Natural killer cell (primary cell): ENCODE data around the gene DTX3L. TPM values are rescaled to one million over a fixed set of nuclear protein-coding genes. Genes with fewer than 3 reads are reported as not detected.

Experiments
- ATAC-seq, 3 donors: fragments of 150-1000 bp in 2 of 3; fragments of 200-7000 bp in 1 of 3; cut with Tn5 transposase; 1 replicate in 1 of 3; 2 replicates in 2 of 3; pipeline ENCODE4 v1.10.0; 2021; ENCODE audit warnings: mild to moderate bottlenecking in 2 of 3, moderate library complexity in 2 of 3
- DNase-seq, 2 donors: peaks; one replicate each; pipeline versions ENCODE4 v3.0.0 to v3.0.0-alpha.2; 2013 to 2021; ENCODE audit warnings: mixed read lengths in 1 of 2
- H3K27ac ChIP-seq: one replicate; pipeline ENCODE4 v1.5.1; 2013; ENCODE audit warnings: mild to moderate bottlenecking, low read length
- H3K27me3 ChIP-seq: one replicate; pipeline ENCODE4 v1.6.1; 2013; ENCODE audit warnings: low read length; ENCODE audit not compliant: control insufficient read depth, insufficient read depth
- H3K36me3 ChIP-seq: one replicate; pipeline ENCODE4 v1.6.1; 2013; ENCODE audit warnings: low read length; ENCODE audit not compliant: control insufficient read depth, insufficient read depth
- H3K4me1 ChIP-seq: one replicate; pipeline ENCODE4 v1.6.1; 2013; ENCODE audit warnings: low read length; ENCODE audit not compliant: control insufficient read depth, insufficient read depth
- H3K4me3 ChIP-seq: one replicate; pipeline ENCODE4 v1.5.1; 2013; ENCODE audit warnings: low read length
- H3K9me3 ChIP-seq: one replicate; pipeline ENCODE4 v1.6.1; 2013; ENCODE audit warnings: low read length; ENCODE audit not compliant: control insufficient read depth, insufficient read depth
- H3K27ac Mint-ChIP-seq, 2 donors: one replicate each; pipeline ENCODE4 v1.8.0; 2022; ENCODE audit warnings: mild to moderate bottlenecking in 2 of 2, mixed read lengths in 2 of 2, moderate library complexity in 1 of 2
- H3K27me3 Mint-ChIP-seq, 2 donors: one replicate each; pipeline ENCODE4 v1.8.0; 2022; ENCODE audit warnings: low read depth in 2 of 2, mixed read lengths in 2 of 2
- H3K36me3 Mint-ChIP-seq: one replicate; pipeline ENCODE4 v1.8.0; 2022; ENCODE audit warnings: mixed read lengths
- H3K4me1 Mint-ChIP-seq, 2 donors: one replicate each; pipeline ENCODE4 v1.8.0; 2022; ENCODE audit warnings: mixed read lengths in 2 of 2
- H3K4me3 Mint-ChIP-seq: one replicate; pipeline ENCODE4 v1.8.0; 2022; ENCODE audit warnings: mild to moderate bottlenecking, moderate library complexity, mixed read lengths
- H3K9me3 Mint-ChIP-seq, 2 donors: one replicate each; pipeline ENCODE4 v1.8.0; 2022; ENCODE audit warnings: mixed read lengths in 2 of 2
- CTCF ChIP-seq: fragments of 200-600 bp; IDR thresholded peaks from one replicate; pipeline ENCODE4 v1.8.0; 2022; ENCODE audit warnings: antibody characterized with exemption
- WGBS: methylation state at CpG from one replicate; pipeline ENCODE4 v1.1.7; 2013; ENCODE audit warnings: missing lambda C conversion rate; ENCODE audit not compliant: insufficient coverage; 5-methylcytosine and 5-hydroxymethylcytosine counted together
- intact Hi-C: fragments of 100-400 bp; cut with micrococcal nuclease; formaldehyde crosslinking; loops from one replicate; pipeline ENCODE4 v1.14.2; 2022
- total RNA-seq, 4 donors: library from RNA; stranded (reverse); fragments of 120-200 nt in 1 of 4; gene quantifications; one replicate each; pipeline versions ENCODE4 v1.2.3 to v1.2.4, GENCODE V29; 2013 to 2022

DTX3L gene
- total RNA-seq, 3 donors from 2014 or later (not counting 1 experiment from before 2014, with no cell fraction given), result 40.8 to 61.0 (median 51.8) TPM

- H3K9me3 ChIP-seq, result no peaks in the 10 kb centered on the region
- ATAC-seq, result no peak
- no peak for TF ChIP-seq CTCF
Measured at GRCh38 chr3:122548619-122549018, 15.5 kb upstream of the DTX3L start.

GRCh38 chr3:122553171-122553570 is 11.0 kb upstream of the DTX3L start:
- Histone ChIP-seq H3K9me3 (no peaks in the 10 kb centered on the region), H3K27me3 (no peaks in the 10 kb centered on the region), H3K36me3 (peaks cover 87% of the 10 kb centered on the region), H3K4me3 (no peak overlapping the region), H3K27ac (no peak overlapping the region), H3K4me1 (no peaks in the 10 kb centered on the region)
- WGBS, result 85% methylated on average over 1 of the region's 3 CpGs
- H3K4me3 Mint-ChIP-seq, result no peak overlapping the region
- TF ChIP-seq CTCF, result no peak
- H3K9me3 Mint-ChIP-seq, result no peaks in the 10 kb centered on the region
- DNase-seq (no peak), ATAC-seq (no peak)
- peak overlapping the region in 1 of 2 donors; percentile 15 for H3K27ac Mint-ChIP-seq
- H3K36me3 Mint-ChIP-seq, result peaks cover 39% of the 10 kb centered on the region
- peaks cover 16 to 26% of the 10 kb centered on the region in 2 donors for H3K4me1 Mint-ChIP-seq
- no peaks in the 10 kb centered on the region for H3K27me3 Mint-ChIP-seq
- intact Hi-C loops, result no loop called here

More at GRCh38 chr3:122548619-122549018, 15.5 kb upstream of the DTX3L start:
- Histone ChIP-seq H3K4me3 (no peak overlapping the region), H3K27ac (no peak overlapping the region), H3K4me1 (no peaks in the 10 kb centered on the region), H3K27me3 (no peaks in the 10 kb centered on the region), H3K36me3 (peaks cover 80% of the 10 kb centered on the region)
- DNase-seq, result no peak
- Mint-ChIP-seq H3K36me3 (peaks cover 51% of the 10 kb centered on the region), H3K4me3 (no peak overlapping the region), H3K9me3 (no peaks in the 10 kb centered on the region), H3K27ac (peak overlapping the region; percentile 37 to 63), H3K27me3 (no peaks in the 10 kb centered on the region), H3K4me1 (peaks cover 12 to 22% of the 10 kb centered on the region in 2 donors)
- intact Hi-C loops, result no loop called here
- WGBS, result 67% methylated on average over 1 of the region's 1 CpG

DNA sequence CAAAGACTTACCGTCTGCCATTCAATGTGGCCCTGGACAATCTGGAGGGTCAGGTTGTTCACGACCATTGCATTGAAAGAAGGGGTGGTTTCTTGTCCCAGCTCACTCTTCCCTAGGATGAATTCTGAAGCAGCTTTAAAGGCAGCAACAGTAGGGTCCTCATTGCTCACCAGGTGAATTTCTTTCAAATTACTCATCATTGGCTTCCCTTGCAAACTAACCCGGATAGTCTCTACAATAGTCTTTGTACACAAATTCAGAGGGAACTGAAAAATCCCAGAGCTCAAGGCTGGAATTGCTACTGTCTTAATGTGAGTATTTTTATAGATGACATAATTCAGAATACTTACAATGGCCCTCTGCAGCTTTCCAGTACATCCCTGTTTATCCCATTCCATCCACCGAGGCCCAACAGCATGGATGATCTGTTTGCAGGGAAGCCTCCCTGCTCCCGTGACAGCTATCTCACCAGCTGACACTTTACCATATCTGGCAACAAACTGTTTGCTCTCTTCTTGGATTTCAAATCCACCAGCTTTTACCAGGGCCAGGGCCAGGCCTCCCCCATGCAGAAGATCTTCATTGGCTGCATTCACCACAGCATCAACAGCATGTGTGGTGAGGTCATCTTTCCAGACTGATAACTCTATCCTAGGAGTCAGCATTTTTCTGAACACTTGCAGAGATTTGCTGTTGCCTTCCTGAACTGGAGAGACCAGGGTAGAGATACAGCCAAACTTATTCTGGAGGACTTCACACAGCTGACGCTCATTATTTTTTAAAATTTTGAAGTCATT is 8.7 kb upstream of the DTX3L start:
- no peak for TF ChIP-seq CTCF
- intact Hi-C loops, result no loop called here
- WGBS, result 99% methylated on average over 6 of the region's 6 CpGs
- Histone ChIP-seq H3K9me3 (no peaks in the 10 kb centered on the region), H3K27ac (no peak overlapping the region), H3K4me1 (no peaks in the 10 kb centered on the region), H3K4me3 (no peak overlapping the region), H3K36me3 (peaks cover 84% of the 10 kb centered on the region), H3K27me3 (no peaks in the 10 kb centered on the region)
- Mint-ChIP-seq H3K4me1 (peaks cover 18 to 31% of the 10 kb centered on the region in 2 donors), H3K9me3 (no peaks in the 10 kb centered on the region), H3K27me3 (no peaks in the 10 kb centered on the region), H3K4me3 (no peak overlapping the region), H3K36me3 (peaks cover 36% of the 10 kb centered on the region), H3K27ac (no peak overlapping the region)
- ATAC-seq, result no peak
- DNase-seq, result no peak

DNA sequence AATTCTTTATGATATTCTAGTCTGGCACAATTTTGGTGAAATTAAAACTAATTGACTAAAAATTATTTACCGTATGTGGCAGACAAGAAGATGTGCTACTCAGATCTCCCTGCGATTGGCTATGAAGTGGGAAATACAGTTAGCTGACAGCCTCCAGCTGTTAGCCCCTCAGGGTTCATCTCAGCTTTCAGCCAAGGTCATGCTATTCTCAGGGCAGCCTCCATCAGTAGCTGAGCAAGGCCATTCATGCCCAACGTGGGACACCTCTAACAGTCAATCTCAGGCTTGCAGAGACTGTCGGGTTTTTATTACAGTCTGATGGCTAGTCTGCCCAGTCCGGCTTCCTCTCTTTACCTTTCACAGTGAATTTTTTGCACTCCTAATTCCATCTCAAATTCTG is 6.8 kb upstream of the DTX3L start:
- H3K4me3 ChIP-seq, result no peak overlapping the region
- no peaks in the 10 kb centered on the region for H3K27me3 ChIP-seq
- H3K9me3 ChIP-seq, result no peaks in the 10 kb centered on the region
- Mint-ChIP-seq H3K4me1 (peaks cover 36 to 37% of the 10 kb centered on the region in 2 donors), H3K4me3 (no peak overlapping the region), H3K27ac (no peak overlapping the region), H3K36me3 (peaks cover 26% of the 10 kb centered on the region), H3K27me3 (no peaks in the 10 kb centered on the region), H3K9me3 (no peaks in the 10 kb centered on the region)
- DNase-seq (no peak), ATAC-seq (no peak)
- H3K4me1 ChIP-seq, result peaks cover 6% of the 10 kb centered on the region
- peaks cover 70% of the 10 kb centered on the region for H3K36me3 ChIP-seq
- H3K27ac ChIP-seq, result no peak overlapping the region
- TF ChIP-seq CTCF, result no peak
- 96% methylated on average over 5 of the region's 5 CpGs for WGBS
- intact Hi-C loops, result no loop called here
